Mucosa of stomach (tissue), 1 donor: ENCODE results near the gene CLOCK.

Experiments
- H3K27me3 ChIP-seq: one replicate; pipeline ENCODE4 v1.7.0; 2013; ENCODE audit warnings: mild to moderate bottlenecking, low read length; ENCODE audit not compliant: control insufficient read depth, insufficient read depth
- H3K36me3 ChIP-seq: one replicate; pipeline ENCODE4 v1.7.0; 2013; ENCODE audit warnings: low read length; ENCODE audit not compliant: control insufficient read depth, insufficient read depth
- H3K4me1 ChIP-seq: one replicate; pipeline ENCODE4 v1.7.0; 2013; ENCODE audit warnings: mild to moderate bottlenecking, low read length; ENCODE audit not compliant: control insufficient read depth, insufficient read depth
- H3K4me3 ChIP-seq: one replicate; pipeline ENCODE4 v1.7.0; 2013; ENCODE audit warnings: low read length
- H3K9ac ChIP-seq: one replicate; pipeline ENCODE4 v1.7.0; 2013; ENCODE audit warnings: mild to moderate bottlenecking, low read length, moderate library complexity
- H3K9me3 ChIP-seq: one replicate; pipeline ENCODE4 v1.7.0; 2013; ENCODE audit warnings: mild to moderate bottlenecking, low read length, moderate library complexity; ENCODE audit not compliant: control insufficient read depth
- donor health status: Pancreatic carcinoma.

CLOCK gene

GRCh38 chr4:55538531-55538930, 8.2 kb downstream of the CLOCK start:
- Histone ChIP-seq H3K9me3 (no peaks in the 10 kb centered on the region), H3K36me3 (no peaks in the 10 kb centered on the region), H3K9ac (no peak overlapping the region), H3K27me3 (no peaks in the 10 kb centered on the region), H3K4me3 (no peak overlapping the region), H3K4me1 (no peaks in the 10 kb centered on the region)

- H3K27me3 ChIP-seq, result no peaks in the 10 kb centered on the region
These were observed 12.4 kb downstream of the CLOCK start for GRCh38 chr4:55534306-55534705.

GRCh38 chr4:55530691-55531090, 16.0 kb downstream of the CLOCK start:
- no peaks in the 10 kb centered on the region for H3K4me1 ChIP-seq
- H3K9ac ChIP-seq, result no peak overlapping the region
- no peaks in the 10 kb centered on the region for H3K36me3 ChIP-seq
- no peaks in the 10 kb centered on the region for H3K9me3 ChIP-seq
- H3K27me3 ChIP-seq, result no peaks in the 10 kb centered on the region
- H3K4me3 ChIP-seq, result no peak overlapping the region

More at GRCh38 chr4:55534306-55534705, 12.4 kb downstream of the CLOCK start:
- no peak overlapping the region for H3K9ac ChIP-seq
- no peaks in the 10 kb centered on the region for H3K4me1 ChIP-seq
- no peaks in the 10 kb centered on the region for H3K36me3 ChIP-seq
- H3K9me3 ChIP-seq, result no peaks in the 10 kb centered on the region
- H3K4me3 ChIP-seq, result no peak overlapping the region

- no peak overlapping the region for H3K9ac ChIP-seq
- H3K4me1 ChIP-seq, result no peaks in the 10 kb centered on the region
- H3K36me3 ChIP-seq, result no peaks in the 10 kb centered on the region
- no peaks in the 10 kb centered on the region for H3K9me3 ChIP-seq
- no peaks in the 10 kb centered on the region for H3K27me3 ChIP-seq
- no peak overlapping the region for H3K4me3 ChIP-seq
These were observed 16.5 kb downstream of the CLOCK start for GRCh38 chr4:55530167-55530566.

GRCh38 chr4:55528491-55528890, 18.2 kb downstream of the CLOCK start:
- Histone ChIP-seq H3K4me1 (no peaks in the 10 kb centered on the region), H3K4me3 (no peak overlapping the region), H3K9me3 (no peaks in the 10 kb centered on the region), H3K27me3 (no peaks in the 10 kb centered on the region), H3K9ac (no peak overlapping the region), H3K36me3 (no peaks in the 10 kb centered on the region)

- H3K4me1 ChIP-seq, result no peaks in the 10 kb centered on the region
- no peak overlapping the region for H3K9ac ChIP-seq
- no peaks in the 10 kb centered on the region for H3K9me3 ChIP-seq
- no peaks in the 10 kb centered on the region for H3K27me3 ChIP-seq
- H3K36me3 ChIP-seq, result no peaks in the 10 kb centered on the region
- no peak overlapping the region for H3K4me3 ChIP-seq
These were observed 21.7 kb downstream of the CLOCK start for GRCh38 chr4:55524844-55525571.

GRCh38 chr4:55518442-55518841, 28.3 kb downstream of the CLOCK start:
- H3K4me3 ChIP-seq, result no peak overlapping the region
- H3K27me3 ChIP-seq, result no peaks in the 10 kb centered on the region
- H3K9ac ChIP-seq, result no peak overlapping the region
- no peaks in the 10 kb centered on the region for H3K4me1 ChIP-seq
- no peaks in the 10 kb centered on the region for H3K9me3 ChIP-seq
- H3K36me3 ChIP-seq, result no peaks in the 10 kb centered on the region

- H3K36me3 ChIP-seq, result no peaks in the 10 kb centered on the region
- no peak overlapping the region for H3K9ac ChIP-seq
- H3K27me3 ChIP-seq, result no peaks in the 10 kb centered on the region
- no peak overlapping the region for H3K4me3 ChIP-seq
- H3K9me3 ChIP-seq, result no peaks in the 10 kb centered on the region
- H3K4me1 ChIP-seq, result no peaks in the 10 kb centered on the region
These were observed 29.0 kb downstream of the CLOCK start for GRCh38 chr4:55517526-55518229.

- Histone ChIP-seq H3K4me3 (no peak overlapping the region), H3K9ac (no peak overlapping the region), H3K4me1 (no peaks in the 10 kb centered on the region), H3K36me3 (no peaks in the 10 kb centered on the region), H3K27me3 (no peaks in the 10 kb centered on the region), H3K9me3 (no peaks in the 10 kb centered on the region)
These were observed 33.7 kb downstream of the CLOCK start for GRCh38 chr4:55512922-55513571.

- Histone ChIP-seq H3K4me3 (no peak overlapping the region), H3K27me3 (no peaks in the 10 kb centered on the region), H3K9me3 (no peaks in the 10 kb centered on the region), H3K9ac (no peak overlapping the region), H3K4me1 (no peaks in the 10 kb centered on the region), H3K36me3 (no peaks in the 10 kb centered on the region)
These were observed 34.6 kb downstream of the CLOCK start for GRCh38 chr4:55512077-55512476.

GRCh38 chr4:55510685-55511084, 36.0 kb downstream of the CLOCK start:
- H3K36me3 ChIP-seq, result no peaks in the 10 kb centered on the region
- no peak overlapping the region for H3K4me3 ChIP-seq
- no peaks in the 10 kb centered on the region for H3K4me1 ChIP-seq
- no peaks in the 10 kb centered on the region for H3K9me3 ChIP-seq
- H3K9ac ChIP-seq, result no peak overlapping the region
- no peaks in the 10 kb centered on the region for H3K27me3 ChIP-seq

- H3K4me3 ChIP-seq, result no peak overlapping the region
- H3K9ac ChIP-seq, result no peak overlapping the region
- H3K4me1 ChIP-seq, result no peaks in the 10 kb centered on the region
- no peaks in the 10 kb centered on the region for H3K9me3 ChIP-seq
- no peaks in the 10 kb centered on the region for H3K27me3 ChIP-seq
- H3K36me3 ChIP-seq, result no peaks in the 10 kb centered on the region
These were observed 37.4 kb downstream of the CLOCK start for GRCh38 chr4:55509266-55509665.
